8988T (cell line): Measurements from ENCODE around the gene C4BPA.

Experiments used
- DNase-seq: peaks from one replicate; pipeline ENCODE4 v3.0.0; 2011

Gene C4BPA

GRCh38 chr1:207128336-207128921, 24.4 kb downstream of the C4BPA start:
- DNase-seq = no peak

GRCh38 chr1:207129053-207129452, 25.0 kb downstream of the C4BPA start:
- DNase-seq = no peak

- no peak for DNase-seq
Observed at GRCh38 chr1:207130252-207131036, 26.4 kb downstream of the C4BPA start.

GRCh38 chr1:207131163-207131562, 27.1 kb downstream of the C4BPA start:
- no peak for DNase-seq

- DNase-seq = no peak
Observed at GRCh38 chr1:207134581-207134980, 30.5 kb downstream of the C4BPA start.

GRCh38 chr1:207139616-207140015, 35.6 kb downstream of the C4BPA start:
- DNase-seq = no peak

GRCh38 chr1:207140536-207140935, 36.5 kb downstream of the C4BPA start:
- no peak for DNase-seq

GRCh38 chr1:207145401-207146058, 41.5 kb downstream of the C4BPA start:
- no peak for DNase-seq

- no peak for DNase-seq
Observed at GRCh38 chr1:207151920-207152319, 47.9 kb downstream of the C4BPA start.

- no peak for DNase-seq
Observed at GRCh38 chr1:207152792-207153468, 48.9 kb downstream of the C4BPA start.

GRCh38 chr1:207155028-207155427, 51.0 kb downstream of the C4BPA start:
- no peak for DNase-seq

- no peak for DNase-seq
Observed at GRCh38 chr1:207156095-207156494, 52.1 kb downstream of the C4BPA start.

- DNase-seq = no peak
Observed at GRCh38 chr1:207156826-207157225, 52.8 kb downstream of the C4BPA start.

GRCh38 chr1:207164086-207164485, 60.1 kb downstream of the C4BPA start:
- no peak for DNase-seq

GRCh38 chr1:207172321-207172720, 68.3 kb downstream of the C4BPA start:
- no peak for DNase-seq

GRCh38 chr1:207172885-207173284, 68.9 kb downstream of the C4BPA start:
- no peak for DNase-seq

GRCh38 chr1:207173396-207173795, 69.4 kb downstream of the C4BPA start:
- no peak for DNase-seq

GRCh38 chr1:207174913-207175312, 70.9 kb downstream of the C4BPA start:
- DNase-seq = no peak

- no peak for DNase-seq
Observed at GRCh38 chr1:207179036-207179435, 75.0 kb downstream of the C4BPA start.

- DNase-seq = no peak
Observed at GRCh38 chr1:207181847-207182246, 77.8 kb downstream of the C4BPA start.

GRCh38 chr1:207186503-207186902, 82.5 kb downstream of the C4BPA start:
- no peak for DNase-seq

GRCh38 chr1:207188901-207189300, 84.9 kb downstream of the C4BPA start:
- no peak for DNase-seq

- no peak for DNase-seq
Observed at GRCh38 chr1:207191061-207191460, 87.0 kb downstream of the C4BPA start.

- no peak for DNase-seq
Observed at GRCh38 chr1:207191776-207192175, 87.7 kb downstream of the C4BPA start.
